T47D (cell line): ENCODE measurements around the gene FBXL19.
"Not testable (repeated sequence)": the region's sequence is repeated elsewhere in the genome, so short reads cannot be mapped to it uniquely, and the experiment has no call there.

ENCODE experiments used
- DNase-seq, 2 experiments: peaks; one replicate each; pipeline versions ENCODE4 v3.0.0 to v3.0.0-alpha.2; 2011 to 2012; ENCODE audit warnings: low read depth in 1 of 2, low spot score in 1 of 2
- JUND ChIP-seq: IDR thresholded peaks from 2 replicates; pipeline ENCODE4 v1.6.1; 2012; ENCODE audit warnings: low read depth
- in situ Hi-C: cut with HindIII; loops from 2 replicates; pipeline ENCODE4 v1.10.0; 2016; ENCODE audit warnings: low sequenced_read_pairs, low pct_unique_long_range_greater_than_20kb

FBXL19 gene

GRCh38 chr16:30888856-30889499 is 34.4 kb upstream of the FBXL19 start:
- in situ Hi-C loops = no loop called here

GRCh38 chr16:30889721-30890120 is 33.7 kb upstream of the FBXL19 start:
- no peak for TF ChIP-seq JUND
- in situ Hi-C loops = no loop called here
- DNase-seq = no peak

More at GRCh38 chr16:30888856-30889499, 34.4 kb upstream of the FBXL19 start:
- TF ChIP-seq JUND = no peak
- DNase-seq = no peak

GRCh38 chr16:30891043-30891823 is 32.1 kb upstream of the FBXL19 start:
- DNase-seq, in situ Hi-C loops: not testable (repeated sequence)

- TF ChIP-seq JUND = no peak
- DNase-seq = no peak
- in situ Hi-C loops = no loop called here
Measured at GRCh38 chr16:30892670-30893416, 30.5 kb upstream of the FBXL19 start.

- in situ Hi-C loops = no loop called here
- no peak for TF ChIP-seq JUND
- no peak for DNase-seq
Measured at GRCh38 chr16:30893417-30893743, 30.0 kb upstream of the FBXL19 start.

GRCh38 chr16:30893744-30894539 is 29.4 kb upstream of the FBXL19 start, which contains the start of gene BCL7C:
Gene BCL7C, minus strand, starts transcription at chr16:30894077. Its CDS starts 133 bp downstream, at chr16:30893944.
- in situ Hi-C loops = no loop called here
- peak; percentile 63 to 97 for DNase-seq
- no peak for TF ChIP-seq JUND

GRCh38 chr16:30894540-30895368 is 28.6 kb upstream of the FBXL19 start:
- no peak for DNase-seq
- in situ Hi-C loops = no loop called here
- no peak for TF ChIP-seq JUND

- DNase-seq = peak in 1 of 2 experiments; percentile 37
- no peak; the same call in 1 of the 2 replicates for TF ChIP-seq JUND
- in situ Hi-C loops = no loop called here
Measured at GRCh38 chr16:30895627-30896260, 27.6 kb upstream of the FBXL19 start.

GRCh38 chr16:30896261-30896888 is 27.0 kb upstream of the FBXL19 start, which contains the start of gene CTF1:
Gene CTF1, plus strand, starts transcription at chr16:30896614. Its CDS starts 30 bp downstream, at chr16:30896644.
- TF ChIP-seq JUND = no peak; the same call in 1 of the 2 replicates
- in situ Hi-C loops = no loop called here
- DNase-seq = peak; percentile 79 to 95

GRCh38 chr16:30896889-30897733 is 26.3 kb upstream of the FBXL19 start:
- in situ Hi-C loops = no loop called here
- peak; percentile 78 to 96 for DNase-seq
- TF ChIP-seq JUND = no peak
